Natural killer cell treated with Interleukin-12 subunit alpha and Interleukin-12 subunit beta and Interleukin-15 and Interleukin-18, amount 100 ng/mL, for 72 hours (primary cell): ENCODE data around the gene C4B. TPM values are rescaled to one million over a fixed set of nuclear protein-coding genes. Genes with fewer than 3 reads are reported as not detected.
A peak's percentile ranks its signal among the peaks of the same experiment; 100 is the strongest.
"Not testable (repeated sequence)": the region's sequence is repeated elsewhere in the genome, so short reads cannot be mapped to it uniquely, and the experiment has no call there.

Experiments
- ATAC-seq, 2 donors: fragments of 150-1000 bp; cut with Tn5 transposase in 1 of 2; sonication (Bioruptor Pico), chemical (Tn5 transposase) in 1 of 2; 2 replicates each; pipeline ENCODE4 v1.10.0; 2021
- DNase-seq: peaks from one replicate; pipeline ENCODE4 v3.0.0; 2022; ENCODE audit warnings: low spot score
- H3K27ac Mint-ChIP-seq, 2 donors: 1 replicate in 1 of 2; 2 replicates in 1 of 2; pipeline ENCODE4 v1.8.0; 2022; ENCODE audit warnings: mixed read lengths in 2 of 2, mild to moderate bottlenecking in 1 of 2, moderate library complexity in 1 of 2
- H3K27me3 Mint-ChIP-seq, 2 donors: 1 replicate in 1 of 2; 2 replicates in 1 of 2; pipeline ENCODE4 v1.8.0; 2022; ENCODE audit warnings: mixed read lengths in 2 of 2
- H3K36me3 Mint-ChIP-seq: one replicate; pipeline ENCODE4 v1.8.0; 2022; ENCODE audit warnings: mixed read lengths
- H3K4me1 Mint-ChIP-seq, 2 donors: 1 replicate in 1 of 2; 2 replicates in 1 of 2; pipeline ENCODE4 v1.8.0; 2022; ENCODE audit warnings: low read depth in 2 of 2, mixed read lengths in 2 of 2, mild to moderate bottlenecking in 1 of 2
- H3K4me3 Mint-ChIP-seq: one replicate; pipeline ENCODE4 v1.8.0; 2022; ENCODE audit warnings: mixed read lengths
- H3K9me3 Mint-ChIP-seq: 2 replicates; pipeline ENCODE4 v1.8.0; 2022; ENCODE audit warnings: mixed read lengths
- total RNA-seq, 2 donors: library from RNA; stranded (reverse); gene quantifications; one replicate each; pipeline ENCODE4 v1.2.3, GENCODE V29; 2022

The C4B gene
- total RNA-seq, 2 donors from 2014 or later: 3.4 to 5.0 TPM

- H3K27ac Mint-ChIP-seq, H3K27me3 Mint-ChIP-seq, DNase-seq, H3K4me3 Mint-ChIP-seq, ATAC-seq, H3K9me3 Mint-ChIP-seq, H3K36me3 Mint-ChIP-seq, H3K4me1 Mint-ChIP-seq: not testable (repeated sequence)
Observed at GRCh38 chr6:32004393-32004792, 10.2 kb upstream of the C4B start.

GRCh38 chr6:32004864-32005537, 9.6 kb upstream of the C4B start:
- peak; percentile 61 to 66 for ATAC-seq
- not testable (repeated sequence) for H3K4me3 Mint-ChIP-seq, H3K9me3 Mint-ChIP-seq, H3K27me3 Mint-ChIP-seq, H3K4me1 Mint-ChIP-seq, DNase-seq, H3K36me3 Mint-ChIP-seq
- peak overlapping the region in 1 of 2 donors; percentile 14 for H3K27ac Mint-ChIP-seq

- H3K27ac Mint-ChIP-seq, H3K4me3 Mint-ChIP-seq, ATAC-seq, H3K9me3 Mint-ChIP-seq, H3K27me3 Mint-ChIP-seq, H3K36me3 Mint-ChIP-seq, H3K4me1 Mint-ChIP-seq, DNase-seq: not testable (repeated sequence)
Observed at GRCh38 chr6:32005538-32005880, 9.1 kb upstream of the C4B start.

GRCh38 chr6:32005991-32006529, 8.5 kb upstream of the C4B start:
- not testable (repeated sequence) for H3K4me1 Mint-ChIP-seq, H3K4me3 Mint-ChIP-seq, H3K27ac Mint-ChIP-seq, ATAC-seq, H3K27me3 Mint-ChIP-seq, H3K36me3 Mint-ChIP-seq, H3K9me3 Mint-ChIP-seq
- peak; percentile 50 for DNase-seq

GRCh38 chr6:32007086-32007485, 7.5 kb upstream of the C4B start:
- not testable (repeated sequence) for H3K27ac Mint-ChIP-seq, H3K27me3 Mint-ChIP-seq, H3K4me1 Mint-ChIP-seq, H3K36me3 Mint-ChIP-seq, DNase-seq, ATAC-seq, H3K4me3 Mint-ChIP-seq, H3K9me3 Mint-ChIP-seq

GRCh38 chr6:32008037-32008436, 6.6 kb upstream of the C4B start:
- DNase-seq, H3K27me3 Mint-ChIP-seq, H3K4me3 Mint-ChIP-seq, ATAC-seq, H3K36me3 Mint-ChIP-seq, H3K4me1 Mint-ChIP-seq, H3K9me3 Mint-ChIP-seq, H3K27ac Mint-ChIP-seq: not testable (repeated sequence)

- H3K27ac Mint-ChIP-seq, H3K4me3 Mint-ChIP-seq, H3K27me3 Mint-ChIP-seq, H3K9me3 Mint-ChIP-seq, ATAC-seq, DNase-seq, H3K4me1 Mint-ChIP-seq, H3K36me3 Mint-ChIP-seq: not testable (repeated sequence)
Observed at GRCh38 chr6:32008616-32009015, 6.0 kb upstream of the C4B start.

- not testable (repeated sequence) for ATAC-seq, DNase-seq, H3K4me3 Mint-ChIP-seq, H3K9me3 Mint-ChIP-seq, H3K27me3 Mint-ChIP-seq, H3K36me3 Mint-ChIP-seq, H3K27ac Mint-ChIP-seq, H3K4me1 Mint-ChIP-seq
Observed at GRCh38 chr6:32009537-32009936, 5.1 kb upstream of the C4B start.

GRCh38 chr6:32010856-32011530, 3.6 kb upstream of the C4B start:
- not testable (repeated sequence) for H3K4me1 Mint-ChIP-seq, H3K27ac Mint-ChIP-seq, H3K9me3 Mint-ChIP-seq, H3K27me3 Mint-ChIP-seq, ATAC-seq, H3K4me3 Mint-ChIP-seq, H3K36me3 Mint-ChIP-seq
- peak; percentile 48 for DNase-seq

GRCh38 chr6:32012941-32013617, 1.5 kb upstream of the C4B start:
- ATAC-seq, H3K4me1 Mint-ChIP-seq, H3K27ac Mint-ChIP-seq, H3K4me3 Mint-ChIP-seq, H3K36me3 Mint-ChIP-seq, H3K9me3 Mint-ChIP-seq, H3K27me3 Mint-ChIP-seq: not testable (repeated sequence)
- DNase-seq: peak; percentile 44

- H3K4me3 Mint-ChIP-seq, ATAC-seq, H3K4me1 Mint-ChIP-seq, DNase-seq, H3K36me3 Mint-ChIP-seq, H3K27me3 Mint-ChIP-seq, H3K9me3 Mint-ChIP-seq, H3K27ac Mint-ChIP-seq: not testable (repeated sequence)
Observed at GRCh38 chr6:32013738-32014137, 857 bp upstream of the C4B start.

GRCh38 chr6:32022100-32022499, 7.5 kb downstream of the C4B start:
- not testable (repeated sequence) for H3K4me1 Mint-ChIP-seq, DNase-seq, H3K36me3 Mint-ChIP-seq, H3K27ac Mint-ChIP-seq, H3K9me3 Mint-ChIP-seq, ATAC-seq, H3K27me3 Mint-ChIP-seq, H3K4me3 Mint-ChIP-seq

GRCh38 chr6:32028631-32029030, 14.0 kb downstream of the C4B start:
- not testable (repeated sequence) for H3K4me1 Mint-ChIP-seq, ATAC-seq, H3K27ac Mint-ChIP-seq, H3K27me3 Mint-ChIP-seq, H3K9me3 Mint-ChIP-seq, H3K4me3 Mint-ChIP-seq, H3K36me3 Mint-ChIP-seq, DNase-seq

- ATAC-seq, H3K27ac Mint-ChIP-seq, H3K36me3 Mint-ChIP-seq, H3K9me3 Mint-ChIP-seq, H3K4me3 Mint-ChIP-seq, DNase-seq, H3K4me1 Mint-ChIP-seq, H3K27me3 Mint-ChIP-seq: not testable (repeated sequence)
Observed at GRCh38 chr6:32029553-32029952, 15.0 kb downstream of the C4B start.
